Lower leg skin (tissue), 4 donors: ENCODE results near the gene FAM111A. TPM values are rescaled to one million over a fixed set of nuclear protein-coding genes. Genes with fewer than 3 reads are reported as not detected.
A peak's percentile ranks its signal among the peaks of the same experiment; 100 is the strongest.

ENCODE experiments used
- DNase-seq, 2 donors: peaks; one replicate each; pipeline ENCODE4 v3.0.0-alpha.2; 2019; ENCODE audit warnings: low spot score in 2 of 2
- H3K4me3 ChIP-seq: fragments of 200-600 bp; sonication (generic); 2 replicates; pipeline ENCODE4 v1.5.1; 2017; ENCODE audit warnings: mild to moderate bottlenecking, low read depth; ENCODE audit not compliant: poor library complexity, severe bottlenecking
- POLR2A ChIP-seq, 2 donors: fragments of 450-650 bp; IDR thresholded peaks; one replicate each; pipeline ENCODE4 v1.6.1; 2016 to 2017; ENCODE audit warnings: antibody characterized with exemption in 2 of 2, mild to moderate bottlenecking in 1 of 2, moderate library complexity in 1 of 2
- WGBS, 2 donors: methylation state at CpG; one replicate each; pipeline ENCODE4 v1.1.5; 2018; 5-methylcytosine and 5-hydroxymethylcytosine counted together
- intact Hi-C: fragments of 100-400 bp; cut with DNase I; formaldehyde crosslinking; loops from one replicate; pipeline ENCODE4 v1.15.0; 2023; ENCODE audit warnings: low total_unique reads
- total RNA-seq, 4 donors: library from RNA; depleted of rRNA; stranded (reverse); fragments of >200 nt; gene quantifications; one replicate each; pipeline ENCODE4 v1.1.0, GENCODE V29; 2016
- TF ChIP-seq, protein P1 (sequence below), 3 donors: fragments of 450-650 bp; IDR thresholded peaks; one replicate each; pipeline ENCODE4 v1.5.1; 2016; ENCODE audit warnings: antibody characterized with exemption in 3 of 3, mild to moderate bottlenecking in 3 of 3, moderate library complexity in 2 of 3

FAM111A gene
- total RNA-seq, 4 donors from 2014 or later, result 14.9 to 25.0 (median 20.9) TPM

DNA sequence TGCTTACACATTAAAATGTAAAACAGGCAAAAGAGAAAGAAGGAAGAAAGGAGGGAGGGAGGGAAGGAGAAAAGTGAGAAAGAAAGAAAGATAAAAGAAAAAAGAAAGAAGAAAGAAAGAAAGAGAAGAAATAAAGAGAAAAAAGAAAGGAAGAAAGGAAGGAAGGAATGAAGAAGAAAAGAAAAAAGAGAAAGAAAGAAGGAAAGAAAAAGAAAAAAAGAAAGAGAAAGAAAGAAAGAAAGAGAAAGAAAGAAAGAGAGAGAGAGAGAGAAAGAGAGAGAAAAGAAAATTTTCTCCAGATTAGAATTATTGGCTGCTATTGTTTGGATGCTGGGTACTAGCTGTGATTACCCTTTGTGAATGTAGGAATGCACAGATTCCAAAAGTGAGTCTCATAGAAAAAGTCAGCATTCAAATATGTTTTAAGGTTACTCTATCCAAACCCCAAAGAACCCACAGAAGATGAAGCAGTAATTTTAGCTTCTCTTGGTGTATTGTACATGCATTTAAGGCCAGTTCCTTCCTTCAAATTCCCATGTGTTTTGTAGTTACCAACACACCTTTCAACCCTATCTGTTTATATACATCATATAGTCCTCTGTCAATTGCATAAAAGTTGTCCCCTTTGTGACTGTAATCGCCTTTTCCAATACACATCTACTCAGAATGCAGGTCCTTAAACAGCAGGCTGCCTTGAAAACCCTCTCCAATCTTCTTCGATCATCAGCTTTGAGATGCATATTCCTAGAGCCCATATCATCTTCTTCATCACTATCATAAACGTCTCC, 789 bp upstream of the FAM111A start:
- WGBS, 2 donors, result 0% methylated on average over 3 of the region's 3 CpGs
- H3K4me3 ChIP-seq, result peak overlapping the region; percentile 71
- intact Hi-C loops, result no loop called here
- no peak for TF ChIP-seq POLR2A (IDR thresholded peaks at IDR 0.05)
- TF ChIP-seq, protein P1, sequence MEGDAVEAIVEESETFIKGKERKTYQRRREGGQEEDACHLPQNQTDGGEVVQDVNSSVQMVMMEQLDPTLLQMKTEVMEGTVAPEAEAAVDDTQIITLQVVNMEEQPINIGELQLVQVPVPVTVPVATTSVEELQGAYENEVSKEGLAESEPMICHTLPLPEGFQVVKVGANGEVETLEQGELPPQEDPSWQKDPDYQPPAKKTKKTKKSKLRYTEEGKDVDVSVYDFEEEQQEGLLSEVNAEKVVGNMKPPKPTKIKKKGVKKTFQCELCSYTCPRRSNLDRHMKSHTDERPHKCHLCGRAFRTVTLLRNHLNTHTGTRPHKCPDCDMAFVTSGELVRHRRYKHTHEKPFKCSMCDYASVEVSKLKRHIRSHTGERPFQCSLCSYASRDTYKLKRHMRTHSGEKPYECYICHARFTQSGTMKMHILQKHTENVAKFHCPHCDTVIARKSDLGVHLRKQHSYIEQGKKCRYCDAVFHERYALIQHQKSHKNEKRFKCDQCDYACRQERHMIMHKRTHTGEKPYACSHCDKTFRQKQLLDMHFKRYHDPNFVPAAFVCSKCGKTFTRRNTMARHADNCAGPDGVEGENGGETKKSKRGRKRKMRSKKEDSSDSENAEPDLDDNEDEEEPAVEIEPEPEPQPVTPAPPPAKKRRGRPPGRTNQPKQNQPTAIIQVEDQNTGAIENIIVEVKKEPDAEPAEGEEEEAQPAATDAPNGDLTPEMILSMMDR (IDR thresholded peaks at IDR 0.05), result no peak
- DNase-seq, result no peak

DNA sequence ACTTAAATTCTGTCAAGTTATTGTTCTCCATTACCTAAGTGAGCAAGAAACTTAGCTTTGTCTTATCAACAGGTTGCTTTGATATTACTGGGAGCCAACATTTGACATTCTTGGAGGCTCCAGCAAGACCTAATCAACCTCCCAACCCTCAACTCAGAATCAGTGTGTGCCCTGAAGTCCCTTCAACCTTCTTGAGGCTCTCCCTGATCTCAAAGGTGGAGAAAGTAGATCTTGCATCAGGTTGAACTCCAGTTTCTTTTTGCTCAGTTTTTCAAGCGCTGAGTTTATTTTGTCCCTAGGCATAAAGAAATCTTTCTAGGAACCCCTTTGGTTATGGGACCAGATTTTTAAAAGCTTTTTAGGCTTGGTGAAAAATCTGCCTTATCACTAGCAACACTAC, 1.4 kb downstream of the FAM111A start:
- no peak overlapping the region for H3K4me3 ChIP-seq
- intact Hi-C loops, result no loop called here
- no peak for DNase-seq
- 85 to 91% methylated on average over 1 of the region's 1 CpG for WGBS, 2 donors
- TF ChIP-seq, protein P1 (IDR thresholded peaks at IDR 0.05), result no peak
- no peak for TF ChIP-seq POLR2A (IDR thresholded peaks at IDR 0.05)

DNA sequence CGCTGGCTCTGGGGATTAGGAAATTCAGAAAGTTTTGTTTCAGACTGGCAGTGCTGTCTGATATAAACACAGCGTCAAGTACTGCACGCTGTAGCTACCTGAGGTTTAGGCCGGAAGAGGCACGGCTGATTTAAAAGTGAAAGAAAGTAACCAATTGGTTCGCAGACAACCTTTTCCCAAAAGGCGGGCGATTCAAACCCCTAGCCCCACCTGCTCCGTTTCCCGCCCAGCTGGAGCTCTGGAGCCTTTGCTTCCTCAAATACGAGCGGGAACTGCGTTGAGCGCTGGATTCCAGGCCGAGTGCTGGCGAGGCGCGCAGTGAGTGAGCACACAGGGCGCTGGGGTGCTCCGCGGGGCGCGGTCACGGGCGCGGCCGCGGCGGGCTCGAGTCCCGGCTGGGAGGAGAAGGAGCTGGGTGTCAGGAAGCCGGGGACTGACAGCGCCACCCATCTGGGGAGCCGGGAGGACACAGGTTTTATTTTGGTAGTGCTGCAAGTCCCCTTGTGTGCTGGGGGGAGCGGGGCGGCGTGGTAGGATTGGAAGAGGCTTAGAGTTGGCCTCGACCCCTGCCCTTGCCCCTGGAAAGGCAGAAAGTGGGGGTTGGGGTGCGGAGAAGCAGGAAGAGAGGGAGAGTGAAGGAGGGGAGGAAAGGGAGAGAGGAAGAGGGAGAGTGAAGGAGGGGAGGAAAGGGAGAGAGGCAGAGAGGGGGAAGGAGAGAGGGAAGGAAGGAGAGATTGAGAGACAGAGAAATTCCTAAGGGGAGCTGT, 2.1 kb downstream of the FAM111A start:
- DNase-seq, result peak; percentile 83 to 96
- intact Hi-C loops, result no loop called here
- TF ChIP-seq, protein P1 (IDR thresholded peaks at IDR 0.05), result no peak
- no peak for TF ChIP-seq POLR2A (IDR thresholded peaks at IDR 0.05)
- peak overlapping the region; percentile 33 for H3K4me3 ChIP-seq
- WGBS, 2 donors, result 4% methylated on average over 20 to 34 of the region's 39 CpGs

DNA sequence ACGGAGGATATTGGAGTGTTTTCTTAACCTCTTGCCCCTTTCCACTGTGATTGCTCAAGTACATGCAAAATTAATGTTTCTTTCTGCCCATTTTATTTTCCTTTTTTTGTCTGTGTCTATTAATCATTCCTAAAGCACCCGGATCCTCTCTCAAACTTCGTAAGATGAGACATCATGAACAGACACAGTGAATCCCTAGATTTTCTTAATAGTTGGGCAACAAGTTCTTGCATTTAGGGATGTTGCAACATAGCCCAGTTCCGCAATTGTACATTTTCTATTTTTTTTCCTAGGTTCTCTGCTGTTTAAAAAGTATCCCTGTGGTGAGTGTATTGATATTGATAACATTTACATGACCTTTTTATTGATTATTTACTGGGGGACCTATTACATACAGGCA, 2.9 kb downstream of the FAM111A start:
- no peak overlapping the region for H3K4me3 ChIP-seq
- no peak for DNase-seq
- intact Hi-C loops, result no loop called here
- 70 to 72% methylated on average over 4 of the region's 4 CpGs for WGBS, 2 donors
- TF ChIP-seq POLR2A (IDR thresholded peaks at IDR 0.05), result no peak
- TF ChIP-seq, protein P1 (IDR thresholded peaks at IDR 0.05), result no peak

DNA sequence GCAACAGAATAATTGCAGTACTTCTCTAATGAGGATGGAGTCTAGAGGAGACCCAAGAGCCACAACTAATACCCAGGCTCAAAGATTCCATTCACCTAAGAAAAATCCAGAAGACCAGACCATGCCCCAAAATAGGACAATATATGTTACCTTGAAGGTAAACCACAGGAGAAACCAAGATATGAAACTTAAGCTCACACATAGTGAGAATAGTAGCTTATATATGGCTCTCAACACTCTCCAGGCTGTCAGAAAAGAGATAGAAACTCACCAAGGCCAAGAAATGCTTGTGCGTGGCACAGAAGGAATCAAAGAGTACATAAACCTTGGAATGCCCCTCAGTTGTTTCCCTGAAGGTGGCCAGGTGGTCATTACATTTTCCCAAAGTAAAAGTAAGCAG, 9.1 kb downstream of the FAM111A start:
- no peak overlapping the region for H3K4me3 ChIP-seq
- intact Hi-C loops, result no loop called here
- 93 to 96% methylated on average over 1 of the region's 1 CpG for WGBS, 2 donors
- no peak for DNase-seq
- TF ChIP-seq, protein P1 (IDR thresholded peaks at IDR 0.05), result no peak
- TF ChIP-seq POLR2A (IDR thresholded peaks at IDR 0.05), result no peak
